Osteocyte (in vitro differentiated cells): ENCODE data around the gene FBXO41. TPM values are rescaled to one million over a fixed set of nuclear protein-coding genes. Genes with fewer than 3 reads are reported as not detected.

Source experiments
- DNase-seq: peaks from one replicate; pipeline ENCODE4 v3.0.0; 2021; ENCODE audit warnings: mixed read lengths; ENCODE audit not compliant: unreplicated experiment; ENCODE audit errors: extremely low spot score
- H3K27ac Mint-ChIP-seq: one replicate; pipeline ENCODE4 v1.8.0; 2021; ENCODE audit warnings: mild to moderate bottlenecking, mixed read lengths; ENCODE audit not compliant: unreplicated experiment
- H3K27me3 Mint-ChIP-seq: one replicate; pipeline ENCODE4 v1.8.0; 2021; ENCODE audit warnings: mixed read lengths; ENCODE audit not compliant: unreplicated experiment
- H3K36me3 Mint-ChIP-seq: one replicate; pipeline ENCODE4 v1.8.0; 2021; ENCODE audit warnings: mixed read lengths; ENCODE audit not compliant: unreplicated experiment
- H3K4me1 Mint-ChIP-seq: one replicate; pipeline ENCODE4 v1.8.0; 2021; ENCODE audit warnings: mixed read lengths; ENCODE audit not compliant: unreplicated experiment
- H3K4me3 Mint-ChIP-seq: one replicate; pipeline ENCODE4 v1.8.0; 2021; ENCODE audit warnings: mild to moderate bottlenecking, moderate library complexity, mixed read lengths; ENCODE audit not compliant: unreplicated experiment
- H3K9me3 Mint-ChIP-seq: one replicate; pipeline ENCODE4 v1.8.0; 2021; ENCODE audit warnings: mixed read lengths; ENCODE audit not compliant: unreplicated experiment
- CTCF ChIP-seq: fragments of 200-600 bp; sonication (generic); IDR thresholded peaks from 2 replicates; pipeline ENCODE4 v1.5.0; 2021; ENCODE audit warnings: antibody characterized with exemption, mild to moderate bottlenecking, moderate library complexity
- total RNA-seq: library from RNA; stranded (reverse); gene quantifications from 2 replicates; pipeline ENCODE4 v1.2.1, GENCODE V29; 2021

Gene FBXO41
- total RNA-seq, 1 donor from 2014 or later = 1.6 TPM

- Mint-ChIP-seq H3K36me3 (no peaks in the 10 kb centered on the region), H3K9me3 (no peaks in the 10 kb centered on the region), H3K27ac (no peak overlapping the region), H3K4me3 (no peak overlapping the region), H3K4me1 (peaks cover 3% of the 10 kb centered on the region), H3K27me3 (peaks cover 35% of the 10 kb centered on the region)
- no peak for DNase-seq
- TF ChIP-seq CTCF = no peak
These were observed 4.4 kb downstream of the FBXO41 start for GRCh38 chr2:73279852-73280251.

- no peak for DNase-seq
- H3K27me3 Mint-ChIP-seq = peaks cover 61% of the 10 kb centered on the region
- TF ChIP-seq CTCF = no peak
- peaks cover 7% of the 10 kb centered on the region for H3K9me3 Mint-ChIP-seq
- no peak overlapping the region for H3K27ac Mint-ChIP-seq
- H3K36me3 Mint-ChIP-seq = no peaks in the 10 kb centered on the region
- H3K4me1 Mint-ChIP-seq = peaks cover 5% of the 10 kb centered on the region
- no peak overlapping the region for H3K4me3 Mint-ChIP-seq
These were observed 12.0 kb downstream of the FBXO41 start for GRCh38 chr2:73272270-73272669.

GRCh38 chr2:73269686-73270465 lies 14.4 kb downstream of the FBXO41 start:
- Mint-ChIP-seq H3K27ac (no peak overlapping the region), H3K9me3 (peaks cover 7% of the 10 kb centered on the region), H3K4me3 (no peak overlapping the region), H3K27me3 (peaks cover 66% of the 10 kb centered on the region), H3K36me3 (no peaks in the 10 kb centered on the region), H3K4me1 (peaks cover 5% of the 10 kb centered on the region)
- DNase-seq = no peak
- TF ChIP-seq CTCF = no peak

- Mint-ChIP-seq H3K4me3 (peak overlapping the region; percentile 33), H3K27me3 (peaks cover 62% of the 10 kb centered on the region), H3K36me3 (no peaks in the 10 kb centered on the region), H3K9me3 (peaks cover 4% of the 10 kb centered on the region), H3K4me1 (peaks cover 5% of the 10 kb centered on the region), H3K27ac (no peak overlapping the region)
- DNase-seq = no peak
- TF ChIP-seq CTCF = peak; percentile 21
These were observed 15.2 kb downstream of the FBXO41 start for GRCh38 chr2:73268830-73269685.

GRCh38 chr2:73268366-73268829 lies 15.9 kb downstream of the FBXO41 start:
- peaks cover 58% of the 10 kb centered on the region for H3K27me3 Mint-ChIP-seq
- H3K27ac Mint-ChIP-seq = no peak overlapping the region
- no peaks in the 10 kb centered on the region for H3K9me3 Mint-ChIP-seq
- peaks cover 5% of the 10 kb centered on the region for H3K4me1 Mint-ChIP-seq
- H3K36me3 Mint-ChIP-seq = no peaks in the 10 kb centered on the region
- no peak for DNase-seq
- TF ChIP-seq CTCF = no peak
- H3K4me3 Mint-ChIP-seq = peak overlapping the region; percentile 33
